Esophagus squamous epithelium (tissue), 4 donors: ENCODE data around the gene DLL1.

ENCODE experiments used
- POLR2A ChIP-seq, 4 donors: fragments of 450-650 bp; IDR thresholded peaks; one replicate each; pipeline ENCODE4 v1.6.1; 2017; ENCODE audit warnings: antibody characterized with exemption in 4 of 4, mild to moderate bottlenecking in 4 of 4, moderate library complexity in 3 of 4
- TF ChIP-seq, protein P1 (sequence below), 6 experiments: fragments of 450-650 bp in 4 of 6; fragments of 200-600 bp in 2 of 6; sonication (generic) in 2 of 6; IDR thresholded peaks; one replicate each; pipeline ENCODE4 v1.5.1; 2016 to 2019; ENCODE audit warnings: antibody characterized with exemption in 6 of 6, mild to moderate bottlenecking in 4 of 6, moderate library complexity in 4 of 6

DNA sequence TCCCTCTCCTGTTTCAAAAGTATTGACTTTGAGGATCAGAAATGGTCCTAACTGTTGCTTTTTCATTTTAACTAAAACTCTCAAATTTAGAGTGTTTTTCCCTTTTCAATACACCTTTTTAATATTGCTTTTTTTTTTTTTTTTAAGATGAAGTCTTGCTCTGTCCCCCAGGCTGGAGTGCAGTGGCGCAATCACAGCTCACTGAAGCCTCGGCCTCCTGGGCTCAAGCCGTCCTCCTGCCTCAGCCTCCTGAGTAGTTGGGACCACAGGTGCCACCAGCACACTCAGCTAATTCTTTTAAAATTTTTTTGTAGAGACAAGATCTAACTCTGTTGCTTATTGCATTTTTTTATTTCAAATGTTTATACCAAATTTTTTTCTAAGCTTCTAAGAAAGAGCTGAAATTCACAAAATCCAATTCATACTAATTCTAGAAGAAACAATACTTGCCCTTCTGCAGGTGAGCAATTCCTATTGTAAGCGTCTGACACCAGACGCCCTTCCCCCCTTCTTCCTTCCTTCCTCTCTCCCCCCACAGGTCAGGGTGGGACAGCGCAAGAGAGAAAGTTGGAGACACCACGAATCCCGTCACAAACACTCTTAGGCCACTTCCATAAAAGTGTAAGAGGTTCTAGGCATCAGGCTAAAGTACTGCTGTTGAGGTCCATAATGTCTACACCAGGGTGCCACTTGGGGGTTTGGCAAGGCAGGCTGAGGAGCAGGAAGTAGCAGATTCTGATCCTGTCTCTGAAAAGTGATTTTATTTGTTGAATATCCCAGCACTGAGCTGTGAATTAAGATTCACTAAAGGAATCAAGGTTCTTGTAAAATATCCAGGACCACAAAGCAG lies 12.8 kb downstream of the DLL1 start:
- TF ChIP-seq, protein P1, sequence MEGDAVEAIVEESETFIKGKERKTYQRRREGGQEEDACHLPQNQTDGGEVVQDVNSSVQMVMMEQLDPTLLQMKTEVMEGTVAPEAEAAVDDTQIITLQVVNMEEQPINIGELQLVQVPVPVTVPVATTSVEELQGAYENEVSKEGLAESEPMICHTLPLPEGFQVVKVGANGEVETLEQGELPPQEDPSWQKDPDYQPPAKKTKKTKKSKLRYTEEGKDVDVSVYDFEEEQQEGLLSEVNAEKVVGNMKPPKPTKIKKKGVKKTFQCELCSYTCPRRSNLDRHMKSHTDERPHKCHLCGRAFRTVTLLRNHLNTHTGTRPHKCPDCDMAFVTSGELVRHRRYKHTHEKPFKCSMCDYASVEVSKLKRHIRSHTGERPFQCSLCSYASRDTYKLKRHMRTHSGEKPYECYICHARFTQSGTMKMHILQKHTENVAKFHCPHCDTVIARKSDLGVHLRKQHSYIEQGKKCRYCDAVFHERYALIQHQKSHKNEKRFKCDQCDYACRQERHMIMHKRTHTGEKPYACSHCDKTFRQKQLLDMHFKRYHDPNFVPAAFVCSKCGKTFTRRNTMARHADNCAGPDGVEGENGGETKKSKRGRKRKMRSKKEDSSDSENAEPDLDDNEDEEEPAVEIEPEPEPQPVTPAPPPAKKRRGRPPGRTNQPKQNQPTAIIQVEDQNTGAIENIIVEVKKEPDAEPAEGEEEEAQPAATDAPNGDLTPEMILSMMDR (IDR thresholded peaks at IDR 0.05): no peak
- no peak for TF ChIP-seq POLR2A (IDR thresholded peaks at IDR 0.05)
